Fibroblast of the aortic adventitia (primary cell): ENCODE results near the gene GALNT2. TPM values are rescaled to one million over a fixed set of nuclear protein-coding genes. Genes with fewer than 3 reads are reported as not detected.

Experiments
- DNase-seq: peaks from one replicate; pipeline ENCODE4 v3.0.0-alpha.2; 2010; ENCODE audit warnings: low read depth
- H3K4me3 ChIP-seq: 2 replicates; pipeline ENCODE4 v1.5.1; 2011; ENCODE audit warnings: low read depth, mild to moderate bottlenecking, control low read depth, low read length, moderate library complexity
- total RNA-seq: library from RNA; depleted of rRNA; stranded (reverse); fragments of >200 nt; gene quantifications from 2 replicates; pipeline ENCODE4 v1.2.3, GENCODE V29; 2012; ENCODE audit warnings: low replicate concordance
- TF ChIP-seq, protein P1 (sequence below): IDR thresholded peaks from 2 replicates; pipeline ENCODE4 v1.5.1; 2011; ENCODE audit warnings: mild to moderate bottlenecking, low read length, control low read depth, inconsistent platforms; ENCODE audit not compliant: insufficient read depth

GALNT2 gene
- total RNA-seq, 1 donor: 68.1 TPM

DNA sequence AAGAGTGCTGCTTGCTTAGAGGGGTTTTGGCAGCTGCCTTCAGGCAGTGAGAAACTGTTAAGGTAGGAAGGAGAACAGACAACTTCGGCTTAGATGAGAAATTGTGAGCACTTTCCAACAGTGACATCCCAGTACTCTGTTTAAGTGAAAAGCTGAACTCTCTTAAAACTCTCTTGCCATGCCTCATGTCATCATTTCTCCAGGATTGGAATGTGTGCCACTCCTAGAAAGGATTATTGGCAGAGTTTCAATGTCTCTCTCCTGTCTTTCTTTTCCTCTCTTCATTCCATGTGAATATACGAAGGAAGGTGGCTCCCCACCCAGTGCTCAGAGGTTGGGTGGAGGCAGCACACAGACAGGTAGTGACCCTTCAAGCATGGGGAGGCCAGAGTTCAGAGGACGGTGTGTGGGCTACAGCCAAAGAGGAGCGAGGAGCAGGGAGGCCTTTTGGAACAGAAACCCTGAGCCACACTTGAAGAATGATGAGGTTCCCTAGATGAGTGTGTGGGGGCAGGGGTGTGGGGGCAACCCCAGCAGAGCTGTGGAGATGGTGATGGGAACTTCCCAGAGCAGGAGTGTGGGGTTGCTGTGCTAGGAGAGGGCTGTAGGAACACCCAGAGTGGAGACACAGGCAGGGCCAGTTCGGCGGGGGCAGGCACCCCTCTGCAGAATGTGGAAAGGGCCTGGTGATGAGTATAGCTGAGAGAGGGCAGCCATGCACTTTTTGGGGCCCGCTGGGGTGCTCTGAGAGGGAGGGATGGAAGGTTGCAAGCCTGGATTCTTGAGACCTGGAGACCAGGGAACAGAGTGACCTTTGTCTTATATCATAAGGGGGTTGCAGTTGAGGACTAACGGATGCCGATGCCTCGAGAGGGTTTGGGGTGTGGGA, 58.8 kb downstream of the GALNT2 start:
- H3K4me3 ChIP-seq: no peak overlapping the region
- DNase-seq: peak; percentile 47
- TF ChIP-seq, protein P1, sequence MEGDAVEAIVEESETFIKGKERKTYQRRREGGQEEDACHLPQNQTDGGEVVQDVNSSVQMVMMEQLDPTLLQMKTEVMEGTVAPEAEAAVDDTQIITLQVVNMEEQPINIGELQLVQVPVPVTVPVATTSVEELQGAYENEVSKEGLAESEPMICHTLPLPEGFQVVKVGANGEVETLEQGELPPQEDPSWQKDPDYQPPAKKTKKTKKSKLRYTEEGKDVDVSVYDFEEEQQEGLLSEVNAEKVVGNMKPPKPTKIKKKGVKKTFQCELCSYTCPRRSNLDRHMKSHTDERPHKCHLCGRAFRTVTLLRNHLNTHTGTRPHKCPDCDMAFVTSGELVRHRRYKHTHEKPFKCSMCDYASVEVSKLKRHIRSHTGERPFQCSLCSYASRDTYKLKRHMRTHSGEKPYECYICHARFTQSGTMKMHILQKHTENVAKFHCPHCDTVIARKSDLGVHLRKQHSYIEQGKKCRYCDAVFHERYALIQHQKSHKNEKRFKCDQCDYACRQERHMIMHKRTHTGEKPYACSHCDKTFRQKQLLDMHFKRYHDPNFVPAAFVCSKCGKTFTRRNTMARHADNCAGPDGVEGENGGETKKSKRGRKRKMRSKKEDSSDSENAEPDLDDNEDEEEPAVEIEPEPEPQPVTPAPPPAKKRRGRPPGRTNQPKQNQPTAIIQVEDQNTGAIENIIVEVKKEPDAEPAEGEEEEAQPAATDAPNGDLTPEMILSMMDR: no peak

DNA sequence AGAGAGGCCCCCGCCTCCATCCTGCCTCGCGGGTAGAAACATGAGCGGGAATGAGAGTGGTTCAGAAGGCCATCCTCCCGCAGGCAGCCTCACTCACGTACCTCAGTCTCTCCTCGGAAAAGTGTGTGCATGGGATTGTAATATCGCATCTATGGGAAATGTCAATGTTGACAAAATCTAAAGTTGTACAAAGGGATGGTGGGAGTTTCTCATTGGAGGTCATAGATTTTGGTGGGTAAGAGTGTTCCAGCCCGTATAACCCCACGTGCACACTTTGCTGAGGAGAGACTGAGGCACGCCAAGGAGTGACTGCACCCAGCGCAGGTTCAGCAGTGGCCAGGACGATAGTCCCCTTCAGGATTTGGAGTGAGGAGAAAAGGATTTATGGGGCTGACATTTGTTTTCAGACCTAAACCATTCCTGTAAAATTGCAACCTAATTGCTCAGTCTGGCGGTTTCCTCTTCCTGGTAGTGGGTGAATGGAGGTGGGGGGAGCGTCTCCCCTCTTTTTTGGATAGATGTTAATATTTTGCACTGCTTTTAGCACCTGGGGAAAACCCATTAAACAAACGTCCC, 59.6 kb downstream of the GALNT2 start:
- TF ChIP-seq, protein P1: no peak
- no peak overlapping the region for H3K4me3 ChIP-seq
- no peak for DNase-seq

DNA sequence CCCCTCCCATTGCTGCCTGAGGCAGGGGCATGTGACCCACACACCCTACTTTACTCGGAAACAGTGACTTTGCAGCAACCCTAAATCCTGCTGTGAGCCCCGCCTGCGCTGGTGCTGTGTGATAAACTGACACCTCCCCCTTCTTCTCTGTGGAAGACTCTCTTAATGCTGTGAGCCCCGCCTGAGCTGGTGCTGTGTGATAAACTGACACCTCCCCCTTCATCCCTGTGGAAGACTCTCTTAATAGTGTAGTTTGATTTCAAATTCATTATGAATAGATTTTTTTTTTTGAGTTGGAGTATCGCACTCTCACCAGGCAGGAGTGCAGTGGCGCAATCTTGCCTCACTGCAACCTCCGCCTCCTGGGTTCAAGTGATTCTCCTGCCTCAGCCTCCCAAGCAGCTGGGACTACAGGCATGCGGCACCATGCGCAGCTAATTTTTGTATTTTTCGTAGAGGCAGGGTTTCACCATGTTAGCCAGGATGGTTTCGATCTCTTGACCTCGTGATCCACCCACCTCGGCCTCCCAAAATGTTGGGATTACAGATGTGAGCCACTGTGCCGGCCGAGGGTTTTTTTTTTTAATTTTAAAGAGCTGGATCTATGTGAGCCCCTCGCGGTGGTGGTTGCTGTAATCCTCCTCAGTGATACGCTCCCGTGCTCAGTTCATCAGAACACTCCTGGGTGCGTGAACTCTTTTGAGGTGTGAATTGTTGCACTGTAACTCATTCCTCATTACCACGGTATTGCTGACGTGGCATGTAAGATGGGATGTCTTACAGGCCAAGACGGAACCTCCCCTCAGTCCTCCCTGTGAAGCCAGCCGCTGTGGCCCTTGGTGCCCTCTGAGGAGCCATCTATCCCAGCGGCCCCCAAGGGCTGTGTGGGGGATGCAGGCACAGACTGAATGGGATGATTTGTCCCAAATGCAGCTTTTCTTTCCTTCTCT, 60.3 kb downstream of the GALNT2 start:
- no peak for DNase-seq
- TF ChIP-seq, protein P1: no peak
- H3K4me3 ChIP-seq: no peak overlapping the region

DNA sequence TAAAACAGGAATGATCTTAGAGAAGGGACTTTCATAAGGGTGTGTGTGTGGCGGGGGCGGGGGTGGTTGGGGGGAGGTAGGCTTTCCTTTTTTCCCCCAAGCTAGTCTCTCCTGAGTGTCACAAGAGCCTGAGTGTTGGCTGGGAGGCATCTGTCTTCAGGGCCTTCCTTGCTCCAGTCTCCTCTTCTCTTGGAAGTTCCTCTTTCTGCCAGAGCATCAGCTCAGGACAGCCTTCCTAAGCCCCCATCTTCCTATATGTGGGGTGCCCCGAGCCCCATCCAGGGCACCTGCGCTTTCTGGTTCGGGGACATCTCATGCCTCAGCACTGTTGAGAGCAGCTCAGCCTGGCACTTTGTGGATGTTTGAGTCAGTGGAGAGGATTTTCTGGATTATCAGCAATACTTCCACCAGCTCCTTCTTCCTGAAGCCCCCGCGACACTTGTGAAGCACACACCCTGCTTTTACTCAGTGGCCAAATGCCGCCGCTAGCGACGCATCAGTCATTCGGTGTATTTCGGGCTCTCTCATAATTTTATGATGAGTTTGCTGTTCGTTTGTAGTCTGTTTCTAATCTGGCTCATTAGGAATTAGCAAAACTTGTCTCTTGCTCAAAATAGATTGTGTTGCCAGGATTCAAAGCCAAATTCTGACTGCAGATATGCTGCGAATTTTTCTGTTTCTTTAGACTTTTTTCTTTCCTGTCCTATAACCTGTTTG, 61.7 kb downstream of the GALNT2 start:
- no peak overlapping the region for H3K4me3 ChIP-seq
- TF ChIP-seq, protein P1: no peak
- DNase-seq: no peak

DNA sequence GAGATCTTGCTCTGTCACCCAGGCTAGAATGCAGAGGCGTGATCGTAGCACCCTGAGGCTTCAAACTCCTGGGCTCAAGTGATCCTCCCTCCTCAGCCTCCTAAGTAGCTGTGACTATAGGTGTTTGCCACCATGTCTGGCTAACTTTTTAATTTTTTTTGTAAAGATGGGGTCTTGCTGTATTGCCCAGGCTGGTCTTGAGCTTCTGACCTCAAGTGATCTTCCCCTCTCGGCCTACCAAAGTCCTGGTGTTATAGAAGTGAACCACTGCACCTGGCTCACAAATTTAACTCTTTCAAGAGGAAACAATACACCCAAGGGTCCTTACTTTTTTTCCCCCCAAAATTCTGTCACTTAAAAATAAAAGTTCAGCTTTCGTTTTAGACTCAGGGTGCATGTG, 62.3 kb downstream of the GALNT2 start:
- no peak for DNase-seq
- TF ChIP-seq, protein P1: no peak
- H3K4me3 ChIP-seq: no peak overlapping the region

DNA sequence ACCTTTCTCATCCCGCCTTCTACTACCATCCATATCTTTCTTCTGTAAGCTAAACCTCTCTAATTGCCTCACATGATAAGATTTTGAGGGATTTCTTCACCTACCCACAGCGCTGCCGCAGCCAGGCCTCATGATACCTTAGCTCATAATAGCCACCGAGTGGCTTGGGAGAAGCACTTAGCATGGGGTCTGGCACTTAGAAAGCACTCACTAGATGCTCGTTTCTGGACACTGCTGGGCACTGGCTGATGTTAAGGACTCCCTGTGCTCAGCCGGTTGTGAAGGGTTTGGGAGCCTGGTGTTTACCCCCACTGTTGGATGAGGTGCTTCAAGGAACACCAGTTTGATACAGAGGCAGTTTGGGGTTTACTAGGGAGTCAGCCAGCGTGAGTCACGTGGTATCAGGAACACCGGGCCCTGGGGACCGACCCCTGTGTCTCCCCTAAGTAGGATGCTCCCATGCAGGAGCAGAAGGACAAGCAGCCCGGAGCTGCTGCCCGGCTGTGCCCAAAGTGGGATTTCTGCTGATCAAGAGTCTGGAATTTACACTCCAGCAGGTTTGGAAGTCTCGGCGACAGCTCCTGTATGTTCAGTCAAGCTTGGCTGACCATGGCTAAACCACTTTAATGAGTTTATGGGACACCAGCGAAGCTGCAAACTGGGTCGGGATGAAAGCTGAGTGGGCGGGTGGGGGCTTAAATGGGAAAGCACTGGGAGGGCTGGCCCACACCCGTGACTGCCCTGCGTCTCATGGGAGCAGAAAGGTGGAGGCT, 63.3 kb downstream of the GALNT2 start:
- TF ChIP-seq, protein P1: no peak
- no peak overlapping the region for H3K4me3 ChIP-seq
- DNase-seq: no peak
